ENCODE results near the gene FAM120B. TPM values are rescaled to one million over a fixed set of nuclear protein-coding genes. Genes with fewer than 3 reads are reported as not detected.

FAM120B gene
- polyA plus RNA-seq, 1 experiment, result 8.8 TPM

DNA sequence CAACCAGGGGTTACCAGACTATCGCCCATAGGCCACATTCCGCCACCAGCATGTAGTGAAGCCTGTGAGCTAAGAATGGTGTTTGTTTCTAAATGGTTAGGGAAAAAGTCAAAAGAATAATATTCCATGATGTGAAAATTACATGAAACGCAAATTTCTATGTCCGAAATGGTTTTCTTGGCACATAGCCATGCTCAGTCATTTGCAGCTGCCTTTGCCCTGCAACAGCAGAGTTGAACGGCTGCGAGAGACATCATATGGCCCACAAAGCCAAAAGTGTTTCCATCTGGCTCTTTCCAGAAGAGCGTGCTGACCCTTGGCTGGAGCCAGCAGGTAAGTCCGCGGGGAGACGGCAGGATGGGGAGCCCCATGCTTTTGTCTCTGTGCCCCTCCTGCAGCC is 60.7 kb downstream of the FAM120B start:
- TF ChIP-seq CTCF (IDR thresholded peaks at IDR 0.05; ENCODE audit: insufficient read depth, low read depth, low read length), result no peak
- H3K36me3 ChIP-seq (ENCODE audit: control insufficient read depth, insufficient read depth, low read length), result peaks cover 6% of the 10 kb centered on the region
- CTCF ChIA-PET, result interaction anchor here (0.9 kb wide), 1 partner anchor 149 kb away, joined by 3 read pairs; no protein-coding TSS in a partner anchor
- H3K27me3 ChIP-seq (ENCODE audit: control insufficient read depth, insufficient read depth, low read length), result no peaks in the 10 kb centered on the region
- DNase-seq (ENCODE audit: low read depth), result no peak
- no peak overlapping the region for H3K4me3 ChIP-seq (ENCODE audit: low read depth, low read length)
- POLR2A ChIA-PET, result no interaction called here

GRCh38 chr6:170368544-170368943 is 62.0 kb downstream of the FAM120B start:
- peaks cover 8% of the 10 kb centered on the region for H3K36me3 ChIP-seq (ENCODE audit: control insufficient read depth, insufficient read depth, low read length)
- no peak for TF ChIP-seq CTCF (IDR thresholded peaks at IDR 0.05; ENCODE audit: insufficient read depth, low read depth, low read length)
- DNase-seq (ENCODE audit: low read depth), result no peak
- ChIA-PET POLR2A (no interaction called here), CTCF (no interaction called here)
- H3K4me3 ChIP-seq (ENCODE audit: low read depth, low read length), result no peak overlapping the region
- H3K27me3 ChIP-seq (ENCODE audit: control insufficient read depth, insufficient read depth, low read length), result no peaks in the 10 kb centered on the region

GRCh38 chr6:170369403-170369802 is 62.8 kb downstream of the FAM120B start:
- POLR2A ChIA-PET, result no interaction called here
- Histone ChIP-seq H3K4me3 (ENCODE audit: low read depth, low read length) (no peak overlapping the region), H3K36me3 (ENCODE audit: control insufficient read depth, insufficient read depth, low read length) (peaks cover 8% of the 10 kb centered on the region), H3K27me3 (ENCODE audit: control insufficient read depth, insufficient read depth, low read length) (no peaks in the 10 kb centered on the region)
- no peak for TF ChIP-seq CTCF (IDR thresholded peaks at IDR 0.05; ENCODE audit: insufficient read depth, low read depth, low read length)
- CTCF ChIA-PET, result interaction anchor here (1.1 kb wide), 1 partner anchor 141 kb away, joined by 3 read pairs; no protein-coding TSS in a partner anchor
- no peak for DNase-seq (ENCODE audit: low read depth)

DNA sequence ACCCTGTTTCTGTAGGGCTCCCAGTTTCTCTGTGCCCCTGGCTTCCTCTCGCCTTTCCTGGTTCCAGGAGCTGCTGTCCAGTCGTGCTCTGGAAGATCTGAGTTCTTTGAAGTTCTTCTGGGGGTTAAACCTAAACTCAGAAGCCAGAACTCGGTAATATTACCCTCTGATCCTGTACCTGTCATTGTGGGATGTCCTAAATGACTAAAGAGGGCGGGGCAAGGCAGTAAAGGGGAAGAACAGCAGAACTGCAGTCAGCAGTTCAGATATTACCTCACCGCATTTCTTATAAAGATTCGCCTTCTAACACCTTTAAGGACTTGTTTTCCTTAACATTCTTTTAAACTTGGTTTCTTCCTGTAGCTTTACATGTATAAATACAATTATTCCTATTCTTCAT is 63.9 kb downstream of the FAM120B start:
- Histone ChIP-seq H3K4me3 (ENCODE audit: low read depth, low read length) (no peak overlapping the region), H3K36me3 (ENCODE audit: control insufficient read depth, insufficient read depth, low read length) (peaks cover 6% of the 10 kb centered on the region; the same call in 1 of the 2 replicates), H3K27me3 (ENCODE audit: control insufficient read depth, insufficient read depth, low read length) (no peaks in the 10 kb centered on the region)
- TF ChIP-seq CTCF (IDR thresholded peaks at IDR 0.05; ENCODE audit: insufficient read depth, low read depth, low read length), result no peak
- no peak for DNase-seq (ENCODE audit: low read depth)
- CTCF ChIA-PET, result interaction anchor here (1.6 kb wide), 1 partner anchor 15 kb away, joined by 3 read pairs; no protein-coding TSS in a partner anchor
- POLR2A ChIA-PET, result no interaction called here

DNA sequence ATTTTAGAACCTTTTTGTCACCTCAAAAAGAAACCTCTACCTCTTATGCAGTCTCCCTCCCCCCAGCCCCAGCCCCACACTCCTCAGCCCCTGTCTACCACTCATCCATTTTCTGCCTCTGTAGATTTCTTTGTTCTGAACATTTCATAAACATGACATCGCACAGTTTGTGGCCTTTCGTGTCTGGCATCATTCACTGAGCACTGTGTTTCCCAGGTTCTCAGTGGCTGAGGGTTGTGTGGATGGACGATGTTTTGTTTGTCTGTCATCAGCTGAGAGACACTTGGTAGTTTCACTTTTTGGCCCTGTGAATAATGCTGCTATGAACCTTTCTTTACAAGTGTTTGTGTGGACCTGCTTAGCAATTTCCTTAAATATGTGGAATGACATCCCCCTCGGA is 64.5 kb downstream of the FAM120B start:
- ChIA-PET POLR2A (no interaction called here), CTCF (interaction anchor here (1.6 kb wide), 1 partner anchor 14 kb away, joined by 3 read pairs; no protein-coding TSS in a partner anchor)
- TF ChIP-seq CTCF (IDR thresholded peaks at IDR 0.05; ENCODE audit: insufficient read depth, low read depth, low read length), result no peak
- DNase-seq (ENCODE audit: low read depth), result no peak
- Histone ChIP-seq H3K36me3 (ENCODE audit: control insufficient read depth, insufficient read depth, low read length) (peaks cover 5% of the 10 kb centered on the region; the same call in 1 of the 2 replicates), H3K4me3 (ENCODE audit: low read depth, low read length) (no peak overlapping the region), H3K27me3 (ENCODE audit: control insufficient read depth, insufficient read depth, low read length) (no peaks in the 10 kb centered on the region)
